D721Med (cell line): ENCODE data around the gene NPAS3.

Source experiments
- DNase-seq: peaks from one replicate; pipeline ENCODE4 v3.0.0; 2011; ENCODE audit warnings: low spot score; ENCODE audit not compliant: insufficient read length
- FAIRE-seq: peaks from 2 replicates; lab custom pipeline; 2011; peaks lifted over from hg19 to GRCh38; lab: Jason Lieb, UNC
- CTCF ChIP-seq: IDR thresholded peaks from 2 replicates; pipeline ENCODE4 v1.5.1; 2012; ENCODE audit warnings: mild to moderate bottlenecking, control low read depth; ENCODE audit not compliant: insufficient read depth; ENCODE audit errors: missing control alignments

Gene NPAS3

GRCh38 chr14:32985866-32986265 lies 47.2 kb downstream of the NPAS3 start:
- DNase-seq (no peak), FAIRE-seq (no peak)
- TF ChIP-seq CTCF: no peak

GRCh38 chr14:32986791-32987540 lies 48.3 kb downstream of the NPAS3 start:
- no peak for TF ChIP-seq CTCF
- FAIRE-seq: no peak
- no peak for DNase-seq

DNA sequence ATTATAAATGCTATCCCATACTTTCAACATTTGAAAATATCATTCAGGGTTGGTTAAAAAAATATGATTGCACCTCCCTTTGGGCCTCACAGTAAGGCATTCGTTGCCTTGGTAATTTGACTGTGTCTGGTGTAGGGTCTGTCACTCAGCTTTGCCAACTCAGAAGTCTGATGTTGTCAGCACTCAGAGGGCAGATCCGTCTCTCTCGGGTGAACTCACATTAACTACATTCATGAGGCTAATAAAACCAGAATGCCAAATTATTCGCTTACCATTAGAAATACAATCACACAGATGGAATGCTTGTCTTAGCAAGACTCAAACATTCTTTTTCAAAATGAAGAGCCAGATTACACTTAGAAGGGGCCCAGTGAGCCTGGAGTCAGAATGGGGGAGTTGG lies 53.0 kb downstream of the NPAS3 start:
- FAIRE-seq (no peak), DNase-seq (no peak)
- no peak for TF ChIP-seq CTCF

- no peak for TF ChIP-seq CTCF
- DNase-seq (no peak), FAIRE-seq (no peak)
Observed at GRCh38 chr14:32993921-32994320, 55.2 kb downstream of the NPAS3 start.

- FAIRE-seq: no peak
- TF ChIP-seq CTCF: no peak
- DNase-seq: no peak
Observed at GRCh38 chr14:32996343-32996742, 57.7 kb downstream of the NPAS3 start.

DNA sequence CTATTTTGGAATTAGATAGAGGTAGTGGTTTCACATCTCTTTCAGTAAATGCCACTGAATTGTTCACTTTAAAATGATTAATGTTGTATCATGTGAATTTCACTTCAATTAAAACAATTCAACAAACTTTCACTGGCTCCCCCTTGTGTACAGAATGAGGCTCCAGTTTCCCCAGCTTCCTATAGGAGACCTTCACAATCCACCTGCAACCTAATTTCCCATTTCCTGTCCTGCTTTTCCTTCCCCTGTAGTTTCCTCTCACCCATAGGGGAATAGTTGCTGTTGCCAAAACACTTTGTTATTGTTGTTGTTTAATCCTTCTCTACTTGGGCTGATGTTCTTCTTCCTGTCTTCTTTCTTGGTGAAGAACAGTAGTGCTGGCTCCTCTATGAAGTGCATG lies 59.8 kb downstream of the NPAS3 start:
- TF ChIP-seq CTCF: peak; percentile 14
- FAIRE-seq: no peak
- DNase-seq: no peak

DNA sequence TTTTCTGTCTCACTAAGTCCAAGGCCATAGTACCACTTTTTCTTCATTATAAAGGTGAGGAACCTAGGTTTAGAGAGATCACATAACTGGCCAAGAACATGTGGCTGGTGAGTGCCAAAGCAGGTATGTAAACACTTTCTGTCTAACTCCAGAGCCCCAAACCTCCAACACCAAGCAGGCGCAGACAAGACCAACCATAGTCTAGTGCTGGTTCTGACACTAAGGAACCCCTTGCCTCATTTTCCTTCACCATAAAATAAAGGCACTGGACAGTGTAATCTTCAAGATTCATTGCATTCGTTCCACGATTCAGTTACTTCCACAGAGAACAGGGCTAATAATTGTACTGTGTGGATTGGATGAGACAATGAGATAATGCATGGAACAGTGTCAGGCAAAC lies 71.0 kb downstream of the NPAS3 start:
- FAIRE-seq: no peak
- no peak for TF ChIP-seq CTCF
- DNase-seq: no peak
